Activated CD8-positive, alpha-beta memory T cell treated with anti-CD3 and anti-CD28 coated beads for 36 hours (primary cell): ENCODE measurements around the gene PCLO. TPM values are rescaled to one million over a fixed set of nuclear protein-coding genes. Genes with fewer than 3 reads are reported as not detected.

Experiments used
- CTCF ChIA-PET: fragments of 350-600 bp; sonication (Branson Sonifier 250); formaldehyde crosslinking; loops from one replicate; lab custom pipeline; 2021; ENCODE audit warnings: antibody characterized with exemption; lab: Charles Lee
- POLR2A ChIA-PET: fragments of 350-600 bp; sonication (Branson Sonifier 250); formaldehyde crosslinking; loops from one replicate; lab custom pipeline; 2021; ENCODE audit warnings: antibody characterized with exemption; lab: Charles Lee
- total RNA-seq, 2 experiments: library from RNA; stranded (reverse); gene quantifications; one replicate each; pipeline ENCODE4 v1.2.3, GENCODE V29; 2021

Gene PCLO
- total RNA-seq, 2 experiments from 2014 or later: not detected

GRCh38 chr7:82704121-82704520 lies 458.6 kb downstream of the PCLO start:
- ChIA-PET POLR2A (no interaction called here), CTCF (no interaction called here)
